ENCODE results near the gene MED28.

GRCh38 chr4:17619416-17620105, 5.1 kb downstream of the MED28 start:
- TF ChIP-seq FOXK2 (IDR thresholded peaks at IDR 0.05): no peak
- TF ChIP-seq, protein P1, sequence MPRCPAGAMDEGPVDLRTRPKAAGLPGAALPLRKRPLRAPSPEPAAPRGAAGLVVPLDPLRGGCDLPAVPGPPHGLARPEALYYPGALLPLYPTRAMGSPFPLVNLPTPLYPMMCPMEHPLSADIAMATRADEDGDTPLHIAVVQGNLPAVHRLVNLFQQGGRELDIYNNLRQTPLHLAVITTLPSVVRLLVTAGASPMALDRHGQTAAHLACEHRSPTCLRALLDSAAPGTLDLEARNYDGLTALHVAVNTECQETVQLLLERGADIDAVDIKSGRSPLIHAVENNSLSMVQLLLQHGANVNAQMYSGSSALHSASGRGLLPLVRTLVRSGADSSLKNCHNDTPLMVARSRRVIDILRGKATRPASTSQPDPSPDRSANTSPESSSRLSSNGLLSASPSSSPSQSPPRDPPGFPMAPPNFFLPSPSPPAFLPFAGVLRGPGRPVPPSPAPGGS (IDR thresholded peaks at IDR 0.05; ENCODE audit: borderline replicate concordance, insufficient read depth, low read depth, low read length, poor library complexity, severe bottlenecking): no peak
- TF ChIP-seq, protein P2, sequence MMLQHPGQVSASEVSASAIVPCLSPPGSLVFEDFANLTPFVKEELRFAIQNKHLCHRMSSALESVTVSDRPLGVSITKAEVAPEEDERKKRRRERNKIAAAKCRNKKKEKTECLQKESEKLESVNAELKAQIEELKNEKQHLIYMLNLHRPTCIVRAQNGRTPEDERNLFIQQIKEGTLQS (IDR thresholded peaks at IDR 0.05; ENCODE audit: borderline replicate concordance, extremely low read depth, low read depth, low read length): no peak
- TF ChIP-seq, protein P3, sequence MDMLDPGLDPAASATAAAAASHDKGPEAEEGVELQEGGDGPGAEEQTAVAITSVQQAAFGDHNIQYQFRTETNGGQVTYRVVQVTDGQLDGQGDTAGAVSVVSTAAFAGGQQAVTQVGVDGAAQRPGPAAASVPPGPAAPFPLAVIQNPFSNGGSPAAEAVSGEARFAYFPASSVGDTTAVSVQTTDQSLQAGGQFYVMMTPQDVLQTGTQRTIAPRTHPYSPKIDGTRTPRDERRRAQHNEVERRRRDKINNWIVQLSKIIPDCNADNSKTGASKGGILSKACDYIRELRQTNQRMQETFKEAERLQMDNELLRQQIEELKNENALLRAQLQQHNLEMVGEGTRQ (IDR thresholded peaks at IDR 0.05; ENCODE audit: borderline replicate concordance, low read depth, low read length): no peak

All from GM12878 (cell line).